CD4-positive, alpha-beta T cell treated with Interleukin-10 for 1 hour (primary cell): ENCODE measurements around the gene LTO1.

ENCODE experiments used
- DNase-seq: peaks from one replicate; pipeline ENCODE4 v3.0.0-alpha.2; 2020

The LTO1 gene

DNA sequence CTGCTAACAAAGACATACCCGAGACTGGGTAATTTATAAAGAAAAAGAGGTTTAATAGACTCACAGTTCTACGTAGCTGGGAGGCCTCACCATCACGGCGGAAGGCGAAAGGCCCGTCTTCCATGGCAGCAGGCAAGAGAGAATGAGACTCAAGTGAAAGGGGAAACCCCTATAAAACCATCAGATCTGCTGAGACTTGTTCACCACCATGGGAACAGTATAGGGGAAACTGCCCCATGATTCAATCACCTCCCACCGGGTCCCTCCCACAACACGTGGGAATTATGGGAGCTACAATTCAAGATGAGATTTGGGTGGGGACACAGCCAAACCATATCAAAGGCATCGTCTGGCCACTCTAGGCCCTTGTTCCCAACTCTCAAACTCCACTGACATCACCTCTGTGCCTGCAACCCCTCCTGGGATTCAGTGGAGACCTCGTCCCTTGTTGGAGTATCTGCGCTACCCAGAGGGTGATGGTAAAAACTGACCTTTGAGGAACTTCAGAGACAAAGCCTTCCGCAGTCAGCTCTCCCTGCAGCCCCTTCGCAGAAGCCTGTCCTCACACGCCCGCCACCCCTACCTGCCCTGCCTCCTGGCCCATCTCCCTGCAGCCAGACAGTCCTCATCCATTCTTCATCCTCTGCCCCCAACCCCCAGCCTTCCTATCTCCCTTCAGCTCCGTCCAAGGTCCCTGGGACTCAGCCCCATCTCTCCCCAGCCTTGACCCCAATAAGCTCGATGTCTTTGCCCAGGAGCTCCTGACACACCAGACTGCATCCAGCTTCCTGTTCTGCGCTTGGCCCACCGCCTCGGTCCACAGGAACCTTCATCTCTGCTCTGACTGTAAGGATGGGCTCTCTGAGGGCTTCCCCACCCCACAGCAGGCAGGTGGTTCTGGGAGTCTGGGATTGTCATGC lies 18.4 kb downstream of the LTO1 start:
- no peak for DNase-seq

DNA sequence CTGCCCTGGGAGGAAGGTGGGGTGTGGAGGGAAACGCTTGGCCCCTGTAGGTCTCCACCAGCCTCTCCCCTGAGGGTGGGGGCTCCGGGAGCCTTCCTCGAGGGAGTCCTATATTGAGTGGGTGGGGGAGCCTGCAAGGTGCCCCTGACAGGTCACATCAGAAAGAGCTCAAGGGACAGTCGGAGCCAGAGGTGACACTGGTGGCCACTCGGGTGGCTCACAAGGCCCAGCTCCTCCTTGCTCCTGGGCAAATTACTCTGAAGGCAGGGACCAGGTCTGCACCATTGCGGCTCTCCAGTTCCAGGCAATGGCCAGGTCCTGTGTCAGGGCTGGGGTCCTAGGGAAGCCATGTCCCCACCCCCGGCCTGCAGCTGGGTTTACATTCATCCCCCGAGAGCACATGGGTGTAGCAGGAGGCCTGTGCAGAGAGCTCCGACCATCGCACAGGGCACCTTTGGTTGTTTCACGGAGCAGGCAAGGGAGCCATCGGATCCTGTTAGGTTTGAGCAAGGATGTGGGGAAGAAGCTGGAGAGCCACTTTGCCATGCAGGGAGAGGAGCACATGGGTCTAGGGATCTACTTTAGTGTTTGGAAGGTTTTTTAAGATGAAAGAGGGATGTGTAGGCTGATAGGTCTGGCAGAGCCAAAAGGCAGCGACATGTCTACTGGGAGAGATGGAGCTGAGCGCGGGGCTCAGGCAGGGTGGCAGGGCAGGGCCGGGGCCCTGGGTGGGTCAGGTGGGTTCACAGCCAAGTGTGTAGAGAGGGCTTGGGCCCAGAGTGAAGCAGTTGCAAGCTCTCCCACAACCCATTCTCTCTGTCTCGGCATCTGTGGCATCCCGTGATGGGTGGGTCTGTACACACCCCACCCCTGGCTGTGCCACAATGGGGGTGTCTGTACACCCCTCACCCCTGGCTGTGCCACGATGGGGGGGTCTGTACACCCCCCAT lies 19.4 kb downstream of the LTO1 start:
- no peak for DNase-seq

DNA sequence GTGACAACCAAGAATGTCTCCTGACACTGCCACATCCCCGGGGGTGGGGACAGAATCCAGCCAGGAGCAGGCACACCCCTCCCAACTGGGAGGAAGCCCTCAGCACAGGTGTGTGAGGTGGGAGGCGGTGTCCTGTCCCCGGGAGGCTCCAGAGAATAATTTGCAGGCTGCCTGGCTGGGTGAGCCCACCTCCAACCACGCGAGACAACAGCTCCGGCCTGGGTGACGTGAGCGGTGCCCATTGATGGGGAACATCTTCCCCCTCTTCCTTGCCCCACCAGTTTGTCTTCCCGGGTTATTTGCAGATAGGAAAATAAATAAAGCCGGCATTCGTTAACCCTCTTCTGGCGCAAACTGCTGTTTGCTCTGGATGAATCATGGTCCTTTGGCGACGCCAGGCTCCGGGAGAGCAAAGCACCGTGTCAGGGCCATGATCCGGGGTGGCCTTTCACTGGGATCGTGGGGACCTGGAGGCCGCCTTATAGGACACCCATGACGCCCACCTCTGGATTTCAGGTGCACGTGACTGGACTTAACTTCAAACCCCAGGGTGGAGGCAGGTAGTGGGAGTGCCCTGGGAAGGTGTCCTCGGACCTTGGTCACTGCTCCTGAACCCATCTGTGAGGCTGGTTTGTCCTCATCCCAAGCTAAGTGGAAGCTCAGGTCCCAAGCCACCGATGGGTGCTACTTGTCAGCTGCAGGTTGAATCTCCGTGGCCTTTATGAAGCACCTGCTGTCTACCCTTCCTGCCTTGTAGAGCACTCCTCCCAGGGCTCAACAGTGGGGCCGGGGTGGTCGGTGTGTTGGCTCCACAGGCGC lies 20.3 kb downstream of the LTO1 start:
- no peak for DNase-seq

DNA sequence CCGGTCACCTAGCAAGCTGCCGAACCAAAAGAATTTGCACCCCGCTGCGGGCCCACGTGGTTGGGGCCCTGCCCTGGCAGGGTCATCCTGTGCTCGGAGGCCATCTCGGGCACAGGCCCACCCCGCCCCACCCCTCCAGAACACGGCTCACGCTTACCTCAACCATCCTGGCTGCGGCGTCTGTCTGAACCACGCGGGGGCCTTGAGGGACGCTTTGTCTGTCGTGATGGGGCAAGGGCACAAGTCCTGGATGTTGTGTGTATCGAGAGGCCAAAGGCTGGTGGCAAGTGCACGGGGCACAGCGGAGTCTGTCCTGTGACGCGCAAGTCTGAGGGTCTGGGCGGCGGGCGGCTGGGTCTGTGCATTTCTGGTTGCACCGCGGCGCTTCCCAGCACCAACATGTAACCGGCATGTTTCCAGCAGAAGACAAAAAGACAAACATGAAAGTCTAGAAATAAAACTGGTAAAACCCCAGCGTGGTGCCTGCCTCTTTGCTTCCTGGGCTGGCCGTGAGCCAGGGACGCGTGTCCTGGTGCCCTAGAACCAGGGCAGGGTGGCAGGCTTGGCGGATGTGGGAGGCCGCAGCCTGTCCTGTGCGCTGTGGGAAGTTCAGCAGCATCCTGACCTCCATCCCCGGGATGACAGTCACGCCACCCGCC lies 21.0 kb downstream of the LTO1 start:
- no peak for DNase-seq

DNA sequence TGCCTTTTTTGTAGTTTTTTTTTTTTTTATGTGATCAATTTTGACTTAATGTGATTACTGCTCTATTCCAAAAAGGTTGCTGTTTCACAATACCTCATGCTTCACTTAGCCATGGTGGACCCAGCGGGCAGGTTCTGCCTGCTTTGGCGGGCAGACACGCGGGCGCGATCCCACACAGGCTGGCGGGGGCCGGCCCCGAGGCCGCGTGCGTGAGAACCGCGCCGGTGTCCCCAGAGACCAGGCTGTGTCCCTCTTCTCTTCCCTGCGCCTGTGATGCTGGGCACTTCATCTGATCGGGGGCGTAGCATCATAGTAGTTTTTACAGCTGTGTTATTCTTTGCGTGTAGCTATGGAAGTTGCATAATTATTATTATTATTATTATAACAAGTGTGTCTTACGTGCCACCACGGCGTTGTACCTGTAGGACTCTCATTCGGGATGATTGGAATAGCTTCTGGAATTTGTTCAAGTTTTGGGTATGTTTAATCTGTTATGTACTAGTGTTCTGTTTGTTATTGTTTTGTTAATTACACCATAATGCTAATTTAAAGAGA lies 21.7 kb downstream of the LTO1 start:
- DNase-seq, result no peak

DNA sequence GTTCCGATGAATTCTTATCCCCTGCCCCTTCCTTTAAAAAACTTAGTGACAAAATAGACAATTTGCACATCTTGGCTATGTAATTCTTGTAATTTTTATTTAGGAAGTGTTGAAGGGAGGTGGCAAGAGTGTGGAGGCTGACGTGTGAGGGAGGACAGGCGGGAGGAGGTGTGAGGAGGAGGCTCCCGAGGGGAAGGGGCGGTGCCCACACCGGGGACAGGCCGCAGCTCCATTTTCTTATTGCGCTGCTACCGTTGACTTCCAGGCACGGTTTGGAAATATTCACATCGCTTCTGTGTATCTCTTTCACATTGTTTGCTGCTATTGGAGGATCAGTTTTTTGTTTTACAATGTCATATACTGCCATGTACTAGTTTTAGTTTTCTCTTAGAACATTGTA lies 22.2 kb downstream of the LTO1 start:
- DNase-seq, result no peak

DNA sequence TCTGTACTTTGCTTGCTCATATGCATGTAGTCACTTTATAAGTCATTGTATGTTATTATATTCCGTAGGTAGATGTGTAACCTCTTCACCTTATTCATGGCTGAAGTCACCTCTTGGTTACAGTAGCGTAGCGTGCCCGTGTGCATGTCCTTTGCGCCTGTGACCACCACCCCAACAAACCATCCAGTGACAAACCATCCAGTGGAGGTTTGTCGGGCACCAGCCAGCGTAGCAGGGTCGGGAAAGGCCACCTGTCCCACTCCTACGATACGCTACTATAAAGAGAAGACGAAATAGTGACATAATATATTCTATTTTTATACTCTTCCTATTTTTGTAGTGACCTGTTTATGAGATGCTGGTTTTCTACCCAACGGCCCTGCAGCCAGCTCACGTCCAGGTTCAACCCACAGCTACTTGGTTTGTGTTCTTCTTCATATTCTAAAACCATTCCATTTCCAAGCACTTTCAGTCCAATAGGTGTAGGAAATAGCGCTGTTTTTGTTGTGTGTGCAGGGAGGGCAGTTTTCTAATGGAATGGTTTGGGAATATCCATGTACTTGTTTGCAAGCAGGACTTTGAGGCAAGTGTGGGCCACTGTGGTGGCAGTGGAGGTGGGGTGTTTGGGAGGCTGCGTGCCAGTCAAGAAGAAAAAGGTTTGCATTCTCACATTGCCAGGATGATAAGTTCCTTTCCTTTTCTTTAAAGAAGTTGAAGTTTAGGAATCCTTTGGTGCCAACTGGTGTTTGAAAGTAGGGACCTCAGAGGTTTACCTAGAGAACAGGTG lies 23.1 kb downstream of the LTO1 start:
- DNase-seq, result no peak

DNA sequence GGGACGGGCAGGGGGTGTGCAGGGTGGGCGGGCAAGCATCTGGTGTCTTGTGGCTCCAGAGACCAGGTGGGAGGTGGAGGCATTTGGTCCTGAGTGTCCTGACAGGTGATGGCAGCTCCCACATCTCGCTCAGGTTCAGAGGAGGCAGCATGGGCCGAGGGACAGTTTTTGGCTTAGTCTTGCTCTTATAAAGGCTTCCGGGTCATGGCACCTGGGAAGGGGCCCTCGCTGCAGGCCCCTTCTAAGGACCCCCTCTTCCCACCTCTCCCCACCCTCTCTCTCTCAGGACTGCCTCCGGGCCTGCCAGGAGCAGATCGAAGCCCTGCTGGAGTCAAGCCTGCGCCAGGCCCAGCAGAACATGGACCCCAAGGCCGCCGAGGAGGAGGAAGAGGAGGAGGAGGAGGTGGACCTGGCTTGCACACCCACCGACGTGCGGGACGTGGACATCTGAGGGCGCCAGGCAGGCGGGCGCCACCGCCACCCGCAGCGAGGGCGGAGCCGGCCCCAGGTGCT lies 24.3 kb downstream of the LTO1 start:
- no peak for DNase-seq

DNA sequence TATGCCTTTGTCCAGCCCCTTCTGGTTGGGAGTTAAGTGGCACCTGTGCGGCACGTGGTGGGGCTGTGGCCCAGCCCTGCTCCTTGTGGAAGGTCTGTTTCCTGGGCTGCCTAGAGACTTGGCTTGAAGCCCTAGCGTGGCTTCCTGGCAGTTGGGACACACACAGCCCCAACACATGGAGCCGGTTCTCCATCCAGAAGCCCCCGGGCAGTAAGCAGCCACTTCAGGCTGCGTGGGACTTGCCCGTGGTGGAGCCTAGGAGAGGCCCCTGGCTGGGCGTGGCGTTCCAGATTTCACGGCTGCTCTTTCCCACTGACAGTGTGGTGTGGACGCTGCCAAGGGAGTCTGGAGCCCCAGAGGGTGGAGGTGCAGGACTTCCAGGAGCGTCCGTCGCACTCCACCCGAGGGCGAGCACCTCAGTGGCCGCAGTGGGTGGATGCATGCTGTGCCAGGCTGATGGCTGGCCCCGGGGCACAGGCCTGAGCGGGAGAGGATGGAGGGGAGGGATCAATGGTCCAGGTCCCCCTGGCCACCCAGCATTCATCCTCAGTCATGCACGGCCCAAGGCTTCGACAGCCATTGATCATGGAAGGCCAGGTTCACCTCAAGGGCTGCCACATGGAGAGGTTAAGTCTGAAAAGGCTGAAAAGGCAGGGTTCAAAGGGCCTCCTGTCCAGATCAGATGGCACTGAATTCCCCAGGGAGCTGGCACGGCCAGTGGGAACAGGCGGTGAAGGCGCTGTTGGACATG lies 24.9 kb downstream of the LTO1 start:
- DNase-seq, result no peak

DNA sequence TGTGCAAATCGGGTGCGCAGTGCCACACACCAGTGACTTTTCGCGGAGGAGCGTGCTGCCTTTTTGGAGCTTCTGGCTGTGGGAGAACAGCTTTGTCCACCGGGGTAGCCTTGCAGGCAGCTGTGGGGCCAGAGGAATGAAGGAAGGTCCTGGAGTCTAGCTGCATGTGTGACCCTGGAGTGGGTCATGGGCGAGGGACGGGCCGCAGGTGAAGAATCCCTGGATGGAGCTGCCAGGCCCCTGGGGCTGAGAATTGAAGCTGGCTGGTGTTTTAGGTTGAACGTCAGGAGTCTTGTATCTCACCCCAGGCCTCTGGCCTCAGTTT lies 25.6 kb downstream of the LTO1 start:
- no peak for DNase-seq

DNA sequence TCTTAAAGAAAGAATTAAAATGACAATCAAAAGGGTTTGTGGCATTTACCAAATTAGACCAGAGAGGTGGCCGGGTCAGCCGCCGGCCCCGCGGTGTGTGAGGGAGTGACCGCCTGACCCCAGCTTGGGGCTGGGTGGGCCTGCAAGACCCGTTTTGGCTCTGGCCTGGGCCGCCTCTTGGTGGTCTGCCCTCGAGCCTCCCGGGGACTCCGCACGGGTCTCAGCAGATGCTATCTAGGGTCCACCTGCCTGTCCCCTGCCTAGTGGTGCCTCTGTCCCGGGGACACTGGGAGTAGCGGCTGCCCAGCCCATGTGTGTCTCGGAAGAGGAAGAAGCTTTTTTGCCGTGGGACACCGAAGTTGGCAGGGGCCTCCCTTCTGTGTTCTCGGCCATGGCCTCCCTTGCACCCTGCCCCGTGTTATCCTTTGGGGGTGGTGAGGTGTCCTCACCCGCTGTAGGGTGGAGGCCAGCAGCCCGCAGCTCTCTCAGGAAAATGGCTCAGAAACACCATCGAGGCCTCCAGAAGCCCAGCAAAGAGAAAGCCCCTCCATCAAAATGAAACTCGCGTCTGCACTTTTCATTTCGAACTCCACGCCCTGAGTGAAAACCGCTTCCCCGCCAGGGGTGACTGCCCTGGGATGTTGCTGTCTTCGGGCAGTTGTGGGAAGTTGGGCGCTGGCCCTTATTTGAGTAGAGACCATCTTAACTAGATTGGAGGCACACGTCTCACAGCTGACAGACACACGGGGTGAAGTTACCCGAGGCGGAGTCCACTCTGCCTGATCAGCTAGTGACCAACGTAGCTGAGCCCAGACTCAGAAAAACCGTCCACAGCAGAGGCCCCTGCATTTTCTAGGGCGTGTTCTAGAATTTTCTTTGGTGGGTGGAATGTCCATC lies 26.2 kb downstream of the LTO1 start:
- no peak for DNase-seq

DNA sequence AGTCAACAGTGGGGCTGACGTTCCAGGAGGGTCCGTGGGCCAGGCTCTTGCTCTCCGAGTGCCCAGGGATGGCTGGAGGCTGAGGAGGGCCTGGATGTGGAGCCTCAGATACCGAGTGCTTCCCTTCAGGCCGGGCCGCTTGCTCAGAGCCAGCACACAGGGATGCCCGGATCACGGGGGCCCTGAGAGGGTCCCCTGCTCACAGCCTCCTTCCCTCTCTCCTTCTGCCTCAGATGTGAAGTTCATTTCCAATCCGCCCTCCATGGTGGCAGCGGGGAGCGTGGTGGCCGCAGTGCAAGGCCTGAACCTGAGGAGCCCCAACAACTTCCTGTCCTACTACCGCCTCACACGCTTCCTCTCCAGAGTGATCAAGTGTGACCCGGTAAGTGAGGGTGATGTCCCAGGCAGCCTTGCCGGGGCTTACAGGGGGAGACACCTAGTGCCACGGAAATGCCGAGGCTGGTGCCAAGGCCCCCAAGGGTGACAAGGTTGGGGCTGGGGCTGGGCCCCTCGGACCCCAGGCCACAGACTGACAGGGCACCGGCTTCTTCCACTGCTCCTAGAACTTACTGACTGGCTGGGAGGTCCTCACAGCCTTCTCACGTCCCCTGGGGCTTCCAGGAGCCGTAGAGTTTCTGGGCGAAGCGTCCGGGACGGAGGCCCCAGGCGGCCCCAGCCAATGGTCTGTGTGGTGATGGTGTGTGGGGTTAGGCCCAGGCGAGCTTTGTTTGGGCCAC lies 27.2 kb downstream of the LTO1 start:
- no peak for DNase-seq

DNA sequence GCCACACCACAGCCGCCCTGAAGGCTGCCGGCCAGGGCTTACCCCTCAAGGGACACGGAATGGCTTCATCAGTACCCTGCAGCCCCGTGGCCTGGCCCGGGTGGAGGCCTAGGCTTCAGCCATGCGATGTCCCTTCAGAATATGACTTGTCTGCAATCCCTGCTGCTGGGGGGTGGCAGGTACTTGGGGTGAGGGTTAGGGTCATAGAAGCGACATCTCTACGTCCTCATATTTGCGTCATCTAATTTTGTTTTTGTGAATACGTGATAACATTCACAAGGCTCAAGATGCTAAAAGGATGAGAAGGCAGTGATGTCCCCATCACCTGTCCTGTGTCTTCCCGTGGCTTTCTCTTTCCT lies 27.8 kb downstream of the LTO1 start:
- DNase-seq, result no peak

DNA sequence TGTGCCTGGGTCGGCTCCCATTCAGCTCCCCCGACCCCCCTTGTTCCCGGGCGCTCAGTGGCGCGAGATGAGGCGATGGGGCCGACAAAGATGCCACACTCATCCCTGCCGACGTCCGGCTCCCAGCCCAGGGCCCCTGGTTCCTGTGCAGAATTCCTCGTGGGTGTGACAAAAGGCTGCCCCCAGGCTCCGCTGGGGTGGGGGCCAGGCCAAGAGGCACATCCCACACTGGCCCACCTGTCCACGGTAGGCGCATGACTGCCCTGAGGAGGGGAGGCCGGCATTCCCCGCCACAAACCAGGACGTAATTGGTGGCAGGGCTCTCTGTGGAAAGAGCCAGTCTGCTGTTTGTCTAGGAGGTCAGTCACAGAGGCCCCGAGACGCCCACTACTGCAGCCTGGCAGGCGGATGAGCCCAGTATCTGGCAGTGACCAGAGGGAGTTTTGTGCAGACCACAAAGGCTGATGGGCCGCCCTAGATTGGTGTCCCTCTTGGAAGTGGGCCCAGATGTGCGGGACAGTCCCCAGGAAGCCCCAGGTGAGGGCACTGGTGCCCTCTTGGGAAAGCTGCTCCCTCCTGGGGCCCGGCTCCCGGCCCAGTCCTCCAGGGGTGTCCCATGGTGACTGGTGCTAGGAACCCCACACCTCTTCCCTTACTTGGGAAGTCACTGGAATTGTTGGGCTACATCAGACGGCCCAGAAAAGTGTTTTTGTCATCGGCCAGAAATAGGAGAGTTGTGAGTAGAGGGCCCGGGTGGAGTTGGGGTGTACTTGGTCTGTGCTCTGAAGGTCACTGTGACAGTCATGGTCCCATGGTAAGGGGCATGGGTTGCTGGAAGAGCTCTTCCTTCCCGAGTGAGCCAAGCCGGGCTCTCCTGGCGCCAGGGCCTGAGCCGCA lies 28.4 kb downstream of the LTO1 start:
- DNase-seq, result no peak

DNA sequence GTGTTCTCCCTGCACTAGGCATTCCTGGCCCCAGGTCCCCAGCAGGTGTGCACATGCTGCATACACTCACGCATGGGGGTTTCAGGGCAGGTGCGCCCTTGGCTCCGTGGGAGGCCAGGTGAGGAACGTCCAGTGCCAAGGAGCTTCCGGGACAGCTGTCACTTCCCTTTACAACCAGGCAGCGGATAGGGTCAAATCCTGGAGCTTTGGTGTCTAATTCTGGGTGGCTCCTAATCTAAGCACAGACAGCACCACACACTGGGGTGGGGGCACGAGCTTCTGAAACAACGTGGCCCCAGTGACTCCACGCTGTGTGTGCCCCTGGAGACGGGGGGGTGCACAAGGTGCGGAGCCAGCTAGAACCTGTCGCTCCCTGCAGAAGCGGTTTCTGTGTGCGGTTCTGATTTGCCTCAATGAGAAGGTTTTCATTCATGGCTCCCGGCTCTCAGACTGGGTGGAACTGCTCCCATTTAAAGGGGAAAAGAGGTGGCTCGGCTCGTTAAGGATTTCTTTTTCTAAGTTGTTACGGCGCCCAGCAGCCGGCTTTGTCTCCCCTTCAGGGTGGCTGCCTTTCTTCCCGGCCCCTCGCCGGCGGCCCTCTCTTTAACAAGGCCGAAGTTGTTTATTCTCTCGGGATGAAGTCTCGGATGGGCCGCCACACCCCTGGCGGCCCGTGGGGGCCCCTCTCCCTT lies 29.2 kb downstream of the LTO1 start:
- no peak for DNase-seq

DNA sequence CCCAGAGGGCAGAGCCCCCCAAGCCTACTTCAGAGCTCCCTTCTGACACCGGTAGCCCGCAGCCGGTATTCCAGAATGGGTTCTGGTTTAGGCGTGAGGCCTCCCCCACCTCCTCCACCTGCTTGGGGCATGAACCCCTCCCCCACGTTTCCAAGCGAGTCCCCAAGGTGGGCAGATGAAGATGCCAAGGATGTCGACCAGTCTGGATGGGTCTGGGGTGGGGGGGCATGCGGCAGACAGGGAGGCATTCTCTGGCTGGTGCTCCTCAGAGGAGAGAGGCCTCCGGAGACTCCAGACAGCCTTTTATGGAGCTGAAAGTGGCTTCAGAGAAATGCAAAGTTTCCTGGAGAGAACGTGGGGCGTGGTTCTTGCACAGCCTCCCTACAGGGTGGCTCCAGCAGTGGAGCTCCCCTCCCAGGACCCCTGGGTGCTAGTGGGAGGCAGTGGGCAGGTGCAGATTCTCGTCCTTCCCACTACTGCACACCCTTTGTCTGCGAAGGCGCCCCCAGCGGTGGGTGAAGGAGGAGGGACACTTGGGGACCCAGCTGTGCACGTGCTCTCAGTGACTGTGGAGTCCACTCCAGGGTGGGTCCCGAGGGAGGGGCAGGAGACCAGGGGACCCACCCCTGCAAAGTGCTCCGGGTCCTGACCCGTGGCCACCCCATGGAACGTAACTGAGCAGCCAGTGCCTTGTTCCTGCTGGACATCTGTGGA lies 30.0 kb downstream of the LTO1 start:
- DNase-seq, result no peak
